ENCODE data around the gene EPB41L1.

Gene EPB41L1

GRCh38 chr20:36153736-36154699, 522 bp upstream of the EPB41L1 start:
- CTCF ChIA-PET = no interaction called here
- no peaks in the 10 kb centered on the region for H3K9me3 ChIP-seq (ENCODE audit: control extremely low read depth in 1 of 5, control insufficient read depth in 4 of 5, insufficient read depth in 2 of 5, low read depth in 1 of 5, low read length in 4 of 5)
- H3K4me3 ChIP-seq (ENCODE audit: control insufficient read depth in 1 of 7, extremely low read depth in 1 of 7, insufficient read depth in 4 of 7, low read depth in 2 of 7, low read length in 6 of 7) = peak overlapping the region in 6 of 7 experiments; percentile 1 to 74 (median 54)
- peak; percentile 47 to 80 (median 75) for DNase-seq
- no peak overlapping the region for H3K27ac ChIP-seq (ENCODE audit: insufficient read depth in 1 of 2, low read depth in 1 of 2, low read length in 2 of 2, poor library complexity in 1 of 2, severe bottlenecking in 2 of 2)
- POLR2A ChIA-PET = no interaction called here
- WGBS (ENCODE audit: insufficient coverage) = 11% methylated on average over 32 of the region's 43 CpGs
- H3K4me1 ChIP-seq (ENCODE audit: control extremely low read depth in 1 of 4, control insufficient read depth in 4 of 4, insufficient read depth in 4 of 4, low read length in 3 of 4) = peaks cover 0 to 20% (median 13%) of the 10 kb centered on the region in 4 experiments
- peaks cover 0 to 20% (median 7%) of the 10 kb centered on the region in 5 experiments for H3K27me3 ChIP-seq (replicated peaks in 2 of 5; ENCODE audit: control insufficient read depth in 4 of 5, insufficient read depth in 5 of 5, low read length in 4 of 5)
- no peaks in the 10 kb centered on the region for H3K36me3 ChIP-seq (ENCODE audit: control insufficient read depth in 4 of 4, insufficient read depth in 4 of 4, low read length in 3 of 4)

- H3K27me3 ChIP-seq (replicated peaks in 2 of 5; ENCODE audit: control insufficient read depth in 4 of 5, insufficient read depth in 5 of 5, low read length in 4 of 5) = peaks cover 0 to 20% (median 7%) of the 10 kb centered on the region in 5 experiments
- H3K4me3 ChIP-seq (ENCODE audit: control insufficient read depth in 1 of 7, extremely low read depth in 1 of 7, insufficient read depth in 4 of 7, low read depth in 2 of 7, low read length in 6 of 7) = no peak overlapping the region
- ChIA-PET POLR2A (no interaction called here), CTCF (interaction anchor here (0.5 to 3.1 kb wide), 14 partner anchors 9 to 1670 kb away, joined by 3 to 25 read pairs (median 3); no protein-coding TSS in a partner anchor)
- H3K4me1 ChIP-seq (ENCODE audit: control extremely low read depth in 1 of 4, control insufficient read depth in 4 of 4, insufficient read depth in 4 of 4, low read length in 3 of 4) = peaks cover 0 to 20% (median 10%) of the 10 kb centered on the region in 4 experiments
- no peak overlapping the region for H3K27ac ChIP-seq (ENCODE audit: insufficient read depth in 1 of 2, low read depth in 1 of 2, low read length in 2 of 2, poor library complexity in 1 of 2, severe bottlenecking in 2 of 2)
- no peak for DNase-seq
- no peaks in the 10 kb centered on the region for H3K9me3 ChIP-seq (ENCODE audit: control extremely low read depth in 1 of 5, control insufficient read depth in 4 of 5, insufficient read depth in 2 of 5, low read depth in 1 of 5, low read length in 4 of 5)
- WGBS (ENCODE audit: insufficient coverage) = 79% methylated on average over 4 of the region's 8 CpGs
- H3K36me3 ChIP-seq (ENCODE audit: control insufficient read depth in 4 of 4, insufficient read depth in 4 of 4, low read length in 3 of 4) = no peaks in the 10 kb centered on the region
These were observed 1.1 kb downstream of the EPB41L1 start for GRCh38 chr20:36155629-36155971.

- peaks cover 0 to 20% (median 7%) of the 10 kb centered on the region in 5 experiments for H3K27me3 ChIP-seq (replicated peaks in 2 of 5; ENCODE audit: control insufficient read depth in 4 of 5, insufficient read depth in 5 of 5, low read length in 4 of 5)
- DNase-seq = no peak
- WGBS (ENCODE audit: insufficient coverage) = 91% methylated on average over 3 of the region's 4 CpGs
- no peak overlapping the region for H3K27ac ChIP-seq (ENCODE audit: insufficient read depth in 1 of 2, low read depth in 1 of 2, low read length in 2 of 2, poor library complexity in 1 of 2, severe bottlenecking in 2 of 2)
- POLR2A ChIA-PET = no interaction called here
- H3K36me3 ChIP-seq (ENCODE audit: control insufficient read depth in 4 of 4, insufficient read depth in 4 of 4, low read length in 3 of 4) = no peaks in the 10 kb centered on the region
- CTCF ChIA-PET = interaction anchor here (0.6 to 3.1 kb wide), 13 partner anchors 9 to 283 kb away, joined by 3 to 25 read pairs (median 3); no protein-coding TSS in a partner anchor
- H3K4me3 ChIP-seq (ENCODE audit: control insufficient read depth in 1 of 7, extremely low read depth in 1 of 7, insufficient read depth in 4 of 7, low read depth in 2 of 7, low read length in 6 of 7) = no peak overlapping the region
- peaks cover 0 to 20% (median 10%) of the 10 kb centered on the region in 4 experiments for H3K4me1 ChIP-seq (ENCODE audit: control extremely low read depth in 1 of 4, control insufficient read depth in 4 of 4, insufficient read depth in 4 of 4, low read length in 3 of 4)
- H3K9me3 ChIP-seq (ENCODE audit: control extremely low read depth in 1 of 5, control insufficient read depth in 4 of 5, insufficient read depth in 2 of 5, low read depth in 1 of 5, low read length in 4 of 5) = no peaks in the 10 kb centered on the region
These were observed 1.5 kb downstream of the EPB41L1 start for GRCh38 chr20:36155991-36156390.

GRCh38 chr20:36157610-36158009, 3.1 kb downstream of the EPB41L1 start:
- H3K9me3 ChIP-seq (ENCODE audit: control extremely low read depth in 1 of 5, control insufficient read depth in 4 of 5, insufficient read depth in 2 of 5, low read depth in 1 of 5, low read length in 4 of 5) = no peaks in the 10 kb centered on the region
- ChIA-PET CTCF (interaction anchor here (1.0 to 3.1 kb wide), 10 partner anchors 9 to 41 kb away, joined by 3 to 25 read pairs (median 6); no protein-coding TSS in a partner anchor), POLR2A (no interaction called here)
- H3K4me1 ChIP-seq (ENCODE audit: control extremely low read depth in 1 of 4, control insufficient read depth in 4 of 4, insufficient read depth in 4 of 4, low read length in 3 of 4) = peaks cover 0 to 20% (median 10%) of the 10 kb centered on the region in 4 experiments
- WGBS (ENCODE audit: insufficient coverage) = 100% methylated on average over 1 of the region's 1 CpG
- no peaks in the 10 kb centered on the region for H3K36me3 ChIP-seq (ENCODE audit: control insufficient read depth in 4 of 4, insufficient read depth in 4 of 4, low read length in 3 of 4)
- H3K4me3 ChIP-seq (ENCODE audit: control insufficient read depth in 1 of 7, extremely low read depth in 1 of 7, insufficient read depth in 4 of 7, low read depth in 2 of 7, low read length in 6 of 7) = no peak overlapping the region
- DNase-seq = no peak
- H3K27ac ChIP-seq (ENCODE audit: insufficient read depth in 1 of 2, low read depth in 1 of 2, low read length in 2 of 2, poor library complexity in 1 of 2, severe bottlenecking in 2 of 2) = no peak overlapping the region
- peaks cover 0 to 20% (median 7%) of the 10 kb centered on the region in 5 experiments for H3K27me3 ChIP-seq (replicated peaks in 2 of 5; ENCODE audit: control insufficient read depth in 4 of 5, insufficient read depth in 5 of 5, low read length in 4 of 5)

GRCh38 chr20:36158160-36158741, 3.7 kb downstream of the EPB41L1 start:
- ChIA-PET CTCF (interaction anchor here (1.0 to 3.1 kb wide), 11 partner anchors 9 to 41 kb away, joined by 3 to 12 read pairs (median 5); no protein-coding TSS in a partner anchor), POLR2A (interaction anchor here (1.2 kb wide), 1 partner anchor 15 kb away, joined by 4 read pairs; no protein-coding TSS in a partner anchor)
- no peak for DNase-seq
- peaks cover 0 to 20% (median 7%) of the 10 kb centered on the region in 5 experiments for H3K27me3 ChIP-seq (replicated peaks in 2 of 5; ENCODE audit: control insufficient read depth in 4 of 5, insufficient read depth in 5 of 5, low read length in 4 of 5)
- no peaks in the 10 kb centered on the region for H3K36me3 ChIP-seq (ENCODE audit: control insufficient read depth in 4 of 4, insufficient read depth in 4 of 4, low read length in 3 of 4)
- no peak overlapping the region for H3K27ac ChIP-seq (ENCODE audit: insufficient read depth in 1 of 2, low read depth in 1 of 2, low read length in 2 of 2, poor library complexity in 1 of 2, severe bottlenecking in 2 of 2)
- 87% methylated on average over 6 of the region's 9 CpGs for WGBS (ENCODE audit: insufficient coverage)
- H3K4me3 ChIP-seq (ENCODE audit: control insufficient read depth in 1 of 7, extremely low read depth in 1 of 7, insufficient read depth in 4 of 7, low read depth in 2 of 7, low read length in 6 of 7) = no peak overlapping the region
- H3K4me1 ChIP-seq (ENCODE audit: control extremely low read depth in 1 of 4, control insufficient read depth in 4 of 4, insufficient read depth in 4 of 4, low read length in 3 of 4) = peaks cover 0 to 20% (median 10%) of the 10 kb centered on the region in 4 experiments
- no peaks in the 10 kb centered on the region for H3K9me3 ChIP-seq (ENCODE audit: control extremely low read depth in 1 of 5, control insufficient read depth in 4 of 5, insufficient read depth in 2 of 5, low read depth in 1 of 5, low read length in 4 of 5)

- POLR2A ChIA-PET = no interaction called here
- Histone ChIP-seq H3K36me3 (ENCODE audit: control insufficient read depth in 4 of 4, insufficient read depth in 4 of 4, low read length in 3 of 4) (no peaks in the 10 kb centered on the region), H3K27ac (ENCODE audit: insufficient read depth in 1 of 2, low read depth in 1 of 2, low read length in 2 of 2, poor library complexity in 1 of 2, severe bottlenecking in 2 of 2) (no peak overlapping the region), H3K4me3 (ENCODE audit: control insufficient read depth in 1 of 7, extremely low read depth in 1 of 7, insufficient read depth in 4 of 7, low read depth in 2 of 7, low read length in 6 of 7) (no peak overlapping the region), H3K4me1 (ENCODE audit: control extremely low read depth in 1 of 4, control insufficient read depth in 4 of 4, insufficient read depth in 4 of 4, low read length in 3 of 4) (peaks cover 0 to 10% (median 3%) of the 10 kb centered on the region in 4 experiments), H3K27me3 (replicated peaks in 2 of 5; ENCODE audit: control insufficient read depth in 4 of 5, insufficient read depth in 5 of 5, low read length in 4 of 5) (peaks cover 0 to 17% (median 7%) of the 10 kb centered on the region in 5 experiments), H3K9me3 (ENCODE audit: control extremely low read depth in 1 of 5, control insufficient read depth in 4 of 5, insufficient read depth in 2 of 5, low read depth in 1 of 5, low read length in 4 of 5) (no peaks in the 10 kb centered on the region)
- CTCF ChIA-PET = interaction anchor here (0.6 to 3.1 kb wide), 4 partner anchors 11 to 91 kb away, joined by 3 to 12 read pairs (median 6); no protein-coding TSS in a partner anchor
- DNase-seq = no peak
These were observed 5.3 kb downstream of the EPB41L1 start for GRCh38 chr20:36159833-36160232.

Measured in common myeloid progenitor, CD34-positive (primary cell).